ENCODE measurements around the gene FA2H.

Gene FA2H

DNA sequence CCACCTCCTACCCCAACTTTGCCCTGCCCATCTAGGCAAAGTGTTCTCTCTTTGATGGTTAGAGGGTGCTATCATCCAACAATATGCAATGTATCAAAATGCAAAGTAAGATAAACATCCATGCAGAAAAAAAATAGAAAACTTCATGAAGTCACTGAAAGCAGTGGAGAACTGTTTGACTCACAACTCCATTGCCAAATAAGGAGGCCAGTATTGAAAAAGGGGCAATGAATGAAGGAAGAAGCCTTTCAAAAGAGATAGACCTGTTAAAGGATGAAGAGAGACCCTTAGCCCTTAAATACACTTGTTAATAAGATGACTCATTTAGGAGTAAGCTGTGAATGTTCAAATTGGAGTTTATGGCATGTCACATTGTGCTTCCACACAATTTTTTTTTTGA is 13.0 kb downstream of the FA2H start:
- no peak overlapping the region for H3K4me3 ChIP-seq (ENCODE audit: low read depth, low read length)
- TF ChIP-seq, protein P1, sequence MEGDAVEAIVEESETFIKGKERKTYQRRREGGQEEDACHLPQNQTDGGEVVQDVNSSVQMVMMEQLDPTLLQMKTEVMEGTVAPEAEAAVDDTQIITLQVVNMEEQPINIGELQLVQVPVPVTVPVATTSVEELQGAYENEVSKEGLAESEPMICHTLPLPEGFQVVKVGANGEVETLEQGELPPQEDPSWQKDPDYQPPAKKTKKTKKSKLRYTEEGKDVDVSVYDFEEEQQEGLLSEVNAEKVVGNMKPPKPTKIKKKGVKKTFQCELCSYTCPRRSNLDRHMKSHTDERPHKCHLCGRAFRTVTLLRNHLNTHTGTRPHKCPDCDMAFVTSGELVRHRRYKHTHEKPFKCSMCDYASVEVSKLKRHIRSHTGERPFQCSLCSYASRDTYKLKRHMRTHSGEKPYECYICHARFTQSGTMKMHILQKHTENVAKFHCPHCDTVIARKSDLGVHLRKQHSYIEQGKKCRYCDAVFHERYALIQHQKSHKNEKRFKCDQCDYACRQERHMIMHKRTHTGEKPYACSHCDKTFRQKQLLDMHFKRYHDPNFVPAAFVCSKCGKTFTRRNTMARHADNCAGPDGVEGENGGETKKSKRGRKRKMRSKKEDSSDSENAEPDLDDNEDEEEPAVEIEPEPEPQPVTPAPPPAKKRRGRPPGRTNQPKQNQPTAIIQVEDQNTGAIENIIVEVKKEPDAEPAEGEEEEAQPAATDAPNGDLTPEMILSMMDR (IDR thresholded peaks at IDR 0.05; ENCODE audit: low read depth, low read length, missing control alignments): no peak

DNA sequence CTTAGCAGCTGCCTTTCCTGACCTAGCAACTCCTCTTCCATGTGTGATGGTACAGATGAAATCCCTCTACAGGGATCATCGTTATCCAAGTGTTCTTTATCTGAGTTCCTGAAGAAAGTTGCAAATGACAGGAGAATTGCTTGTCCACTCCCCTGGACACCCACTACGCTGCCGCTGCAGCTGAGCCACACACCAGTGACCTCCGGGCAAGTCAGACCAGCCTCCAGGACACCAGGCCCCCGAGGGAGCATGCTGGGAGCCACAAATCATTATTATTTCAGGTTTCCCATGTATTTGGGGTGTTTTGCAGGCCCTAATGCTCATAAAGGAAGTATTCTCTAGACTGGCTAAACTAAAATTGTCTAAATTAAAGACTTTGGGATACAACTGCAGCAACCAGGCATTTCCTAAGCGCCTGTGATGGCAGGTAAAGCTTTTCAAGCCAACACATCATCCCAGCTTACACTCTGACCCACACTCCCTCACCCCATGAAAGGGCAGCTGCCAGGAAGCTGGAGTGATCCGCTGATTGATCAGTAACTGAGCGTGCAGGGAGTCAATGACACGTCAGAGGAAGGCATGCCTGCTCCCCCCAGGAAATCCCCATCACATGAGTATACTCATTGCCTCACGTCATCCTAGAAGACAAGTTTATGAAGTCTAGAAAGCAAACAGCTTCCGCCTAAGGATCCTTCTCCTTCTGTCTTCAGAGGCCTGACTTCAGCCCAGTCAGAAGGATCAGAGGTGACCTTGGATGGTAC is 14.4 kb downstream of the FA2H start:
- TF ChIP-seq, protein P1 (IDR thresholded peaks at IDR 0.05; ENCODE audit: low read depth, low read length, missing control alignments): no peak
- no peak for DNase-seq (ENCODE audit: low read depth)
- no peak overlapping the region for H3K4me3 ChIP-seq (ENCODE audit: low read depth, low read length)
- in situ Hi-C loops (cut with HindIII; ENCODE audit: low sequenced_read_pairs): no loop called here

More for the DNA sequence above, 13.0 kb downstream of the FA2H start:
- in situ Hi-C loops (cut with HindIII; ENCODE audit: low sequenced_read_pairs): no loop called here
- DNase-seq (ENCODE audit: low read depth): no peak

DNA sequence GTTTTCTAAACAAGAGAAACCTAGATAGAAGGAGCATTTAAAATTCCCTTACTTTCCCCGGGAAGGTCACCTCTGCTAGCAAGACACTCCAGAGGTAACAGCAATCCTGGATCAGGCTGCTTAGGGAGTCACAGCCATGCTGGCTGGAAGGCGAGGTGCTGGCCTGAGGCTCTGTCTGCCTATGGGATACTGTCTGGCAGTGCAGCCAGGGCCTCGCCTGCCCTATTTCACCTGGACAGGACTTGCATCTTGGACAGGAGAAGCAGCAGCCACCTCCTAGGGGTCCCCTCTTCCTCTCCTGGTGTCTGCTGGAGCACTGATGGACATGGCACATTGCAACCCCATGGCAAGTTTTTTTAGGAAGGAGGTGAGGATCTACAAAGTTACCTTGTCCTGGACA is 15.1 kb downstream of the FA2H start:
- H3K4me3 ChIP-seq (ENCODE audit: low read depth, low read length): no peak overlapping the region
- in situ Hi-C loops (cut with HindIII; ENCODE audit: low sequenced_read_pairs): no loop called here
- TF ChIP-seq, protein P1 (IDR thresholded peaks at IDR 0.05; ENCODE audit: low read depth, low read length, missing control alignments): no peak
- DNase-seq (ENCODE audit: low read depth): no peak

DNA sequence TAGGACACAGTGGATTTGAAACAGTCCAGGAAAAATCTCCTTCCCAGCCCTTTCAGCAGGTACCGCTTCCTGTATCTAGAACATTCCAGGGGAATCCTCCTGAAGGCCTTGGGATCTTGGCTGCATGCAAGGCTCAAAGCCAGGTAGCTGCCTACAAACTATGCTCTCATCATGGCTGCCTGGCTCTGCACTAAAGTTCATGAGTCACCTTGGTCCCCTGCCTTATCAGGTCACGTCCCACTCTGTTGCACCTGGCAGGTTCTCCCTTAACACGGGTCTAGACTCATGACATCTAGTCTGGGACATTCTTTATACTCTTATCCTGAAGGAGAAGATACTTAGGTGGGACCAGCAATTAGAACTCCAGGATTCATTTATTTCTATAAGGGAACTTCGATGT is 15.8 kb downstream of the FA2H start:
- in situ Hi-C loops (cut with HindIII; ENCODE audit: low sequenced_read_pairs): no loop called here
- TF ChIP-seq, protein P1 (IDR thresholded peaks at IDR 0.05; ENCODE audit: low read depth, low read length, missing control alignments): no peak
- H3K4me3 ChIP-seq (ENCODE audit: low read depth, low read length): no peak overlapping the region
- DNase-seq (ENCODE audit: low read depth): no peak

DNA sequence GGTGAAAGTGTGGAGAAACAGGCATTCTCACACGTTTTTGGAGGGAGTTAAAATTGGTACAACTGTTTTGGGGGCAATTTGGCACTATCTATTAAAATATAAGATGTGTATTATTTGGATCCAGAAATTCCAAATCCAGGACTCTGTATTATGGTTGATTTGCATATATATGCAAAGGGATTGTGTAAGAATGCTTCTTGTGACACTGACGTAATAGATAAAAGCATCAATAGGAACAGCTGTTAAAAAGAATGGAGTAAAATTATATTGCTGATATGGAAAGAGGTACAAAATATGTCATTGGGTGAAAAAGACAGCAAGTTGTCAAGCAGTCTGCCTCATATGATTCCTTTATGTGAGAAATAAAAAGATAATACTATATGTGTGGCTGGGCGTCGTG is 17.3 kb downstream of the FA2H start:
- H3K4me3 ChIP-seq (ENCODE audit: low read depth, low read length): no peak overlapping the region
- no peak for DNase-seq (ENCODE audit: low read depth)
- in situ Hi-C loops (cut with HindIII; ENCODE audit: low sequenced_read_pairs): no loop called here
- TF ChIP-seq, protein P1 (IDR thresholded peaks at IDR 0.05; ENCODE audit: low read depth, low read length, missing control alignments): no peak

DNA sequence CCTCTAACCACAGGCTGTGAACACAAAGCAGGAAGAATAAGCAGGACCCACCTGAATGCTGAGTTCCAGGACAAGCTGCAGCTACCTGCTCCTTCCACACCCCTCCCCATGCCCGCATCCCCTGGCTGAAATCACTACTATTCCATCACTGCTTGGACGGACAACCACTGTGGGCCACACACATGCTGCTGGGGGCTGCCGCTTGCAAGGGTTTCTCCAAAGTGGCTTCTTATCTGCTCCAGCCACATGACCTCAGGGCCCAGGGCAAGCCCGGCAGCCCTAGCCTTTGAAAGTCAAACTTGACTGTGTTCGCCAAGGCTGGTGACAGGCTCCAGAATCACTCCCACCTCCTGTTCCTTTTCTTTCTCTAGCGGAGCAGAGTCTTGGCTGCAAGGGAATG is 18.4 kb downstream of the FA2H start:
- in situ Hi-C loops (cut with HindIII; ENCODE audit: low sequenced_read_pairs): no loop called here
- no peak for DNase-seq (ENCODE audit: low read depth)
- TF ChIP-seq, protein P1 (IDR thresholded peaks at IDR 0.05; ENCODE audit: low read depth, low read length, missing control alignments): no peak
- no peak overlapping the region for H3K4me3 ChIP-seq (ENCODE audit: low read depth, low read length)
